H1 (cell line): ENCODE data around the gene LDAH. TPM values are rescaled to one million over a fixed set of nuclear protein-coding genes. Genes with fewer than 3 reads are reported as not detected.

ENCODE experiments used
- CTCF ChIA-PET: fragments of 300-600 bp; sonication (Branson Sonifier 250); formaldehyde crosslinking; loops from one replicate; lab custom pipeline; 2021; ENCODE audit not compliant: partially characterized antibody; lab: Charles Lee
- POLR2A ChIA-PET: fragments of 300-600 bp; sonication (Branson Sonifier 250); formaldehyde crosslinking; loops from one replicate; lab custom pipeline; 2021; ENCODE audit warnings: inconsistent platforms; ENCODE audit not compliant: partially characterized antibody; lab: Charles Lee
- DNase-seq, 2 experiments: peaks; one replicate each; pipeline versions ENCODE4 v3.0.0 to v3.0.0-alpha.2; 2010 to 2022; ENCODE audit warnings: low spot score in 2 of 2, low read depth in 1 of 2, mixed read lengths in 1 of 2
- FAIRE-seq: peaks from 2 replicates; lab custom pipeline; 2011; peaks lifted over from hg19 to GRCh38; lab: Jason Lieb, UNC
- H2AFZ ChIP-seq: 2 replicates; pipeline ENCODE4 v1.8.1; 2012; ENCODE audit warnings: low read length, inconsistent platforms
- H2AK5ac ChIP-seq: 2 replicates; pipeline ENCODE4 v1.6.1; 2013; ENCODE audit warnings: low read depth, low read length
- H2BK120ac ChIP-seq: replicated peaks from 2 replicates; pipeline ENCODE3; 2013; ENCODE audit warnings: low read depth, low read length, inconsistent platforms
- H2BK12ac ChIP-seq: 2 replicates; pipeline ENCODE4 v1.6.1; 2013; ENCODE audit warnings: low read depth, low read length
- H2BK15ac ChIP-seq: 2 replicates; pipeline ENCODE4 v1.6.1; 2013; ENCODE audit warnings: low read length
- H2BK20ac ChIP-seq: 2 replicates; pipeline ENCODE4 v1.6.1; 2013; ENCODE audit warnings: low read length
- H2BK5ac ChIP-seq: 2 replicates; pipeline ENCODE4 v1.6.1; 2013; ENCODE audit warnings: low read depth, low read length
- H3K14ac ChIP-seq: 2 replicates; pipeline ENCODE4 v1.6.1; 2013; ENCODE audit warnings: inconsistent platforms; ENCODE audit not compliant: insufficient read length
- H3K18ac ChIP-seq: 2 replicates; pipeline ENCODE4 v1.6.1; 2013; ENCODE audit warnings: low read length; ENCODE audit errors: extremely low read depth
- H3K23ac ChIP-seq: 2 replicates; pipeline ENCODE4 v1.6.1; 2013; ENCODE audit warnings: inconsistent platforms; ENCODE audit not compliant: insufficient read length
- H3K23me2 ChIP-seq: 2 replicates; pipeline ENCODE4 v1.6.1; 2013; ENCODE audit warnings: low read depth, low read length
- H3K27ac ChIP-seq: 2 replicates; pipeline ENCODE4 v1.6.1; 2011; ENCODE audit warnings: low read depth, low read length, inconsistent platforms
- H3K27me3 ChIP-seq, 4 experiments: replicated peaks in 1 of 4; 1 replicate in 1 of 4; 2 replicates in 3 of 4; pipeline versions ENCODE4 v1.6.1 to v1.8.1; 2011 to 2013; ENCODE audit warnings: low read length in 3 of 4, mild to moderate bottlenecking in 3 of 4, inconsistent platforms in 2 of 4, mixed read lengths in 2 of 4, moderate library complexity in 1 of 4; ENCODE audit not compliant: control insufficient read depth in 3 of 4, insufficient read depth in 3 of 4; ENCODE audit errors: extremely low read depth in 1 of 4
- H3K36me3 ChIP-seq, 4 experiments: 2 replicates each; pipeline versions ENCODE4 v1.6.1 to v1.8.1; 2011 to 2013; ENCODE audit warnings: mild to moderate bottlenecking in 4 of 4, low read length in 3 of 4, moderate library complexity in 2 of 4, control low read depth in 1 of 4, inconsistent platforms in 1 of 4; ENCODE audit not compliant: insufficient read depth in 4 of 4, control insufficient read depth in 2 of 4
- H3K4ac ChIP-seq: replicated peaks from 2 replicates; pipeline ENCODE3; 2013; ENCODE audit warnings: low read length, low read depth, mixed read lengths, inconsistent platforms; ENCODE audit not compliant: insufficient read length
- H3K4me1 ChIP-seq, 4 experiments: replicated peaks in 1 of 4; 1 replicate in 1 of 4; 2 replicates in 3 of 4; pipeline versions ENCODE4 v1.6.1 to v1.8.1; 2011 to 2013; ENCODE audit warnings: low read length in 3 of 4, inconsistent platforms in 2 of 4, mixed read lengths in 1 of 4; ENCODE audit not compliant: insufficient read depth in 4 of 4, control insufficient read depth in 3 of 4
- H3K4me2 ChIP-seq, 2 experiments: 2 replicates each; pipeline versions ENCODE4 v1.6.1 to v1.8.1; 2011 to 2013; ENCODE audit warnings: low read depth in 2 of 2, low read length in 2 of 2, control low read depth in 1 of 2, inconsistent platforms in 1 of 2, mild to moderate bottlenecking in 1 of 2; ENCODE audit not compliant: insufficient read depth in 1 of 2
- H3K4me3 ChIP-seq, 4 experiments: fragments of 200-600, 300-600 bp in 1 of 4; sonication (generic), shearing (Covaris generic), sonication (Bioruptor Twin) in 1 of 4; 2 replicates each; pipeline versions ENCODE4 v1.5.1 to v1.8.1; 2011 to 2016; ENCODE audit warnings: low read length in 4 of 4, low read depth in 3 of 4, control low read depth in 2 of 4, inconsistent platforms in 2 of 4, mild to moderate bottlenecking in 2 of 4, mixed read lengths in 1 of 4, moderate library complexity in 1 of 4; ENCODE audit not compliant: insufficient read depth in 2 of 4; ENCODE audit errors: extremely low read depth in 1 of 4
- H3K56ac ChIP-seq: replicated peaks from 2 replicates; pipeline ENCODE3; 2013; ENCODE audit warnings: low read depth, mild to moderate bottlenecking, mixed read lengths, low read length, inconsistent platforms; ENCODE audit not compliant: insufficient read length
- H3K79me1 ChIP-seq: 2 replicates; pipeline ENCODE4 v1.6.1; 2013; ENCODE audit warnings: low read depth, low read length, control low read depth
- H3K79me2 ChIP-seq, 2 experiments: 2 replicates each; pipeline versions ENCODE4 v1.6.1 to v1.8.1; 2012 to 2013; ENCODE audit warnings: low read length in 2 of 2, mild to moderate bottlenecking in 2 of 2, inconsistent platforms in 1 of 2; ENCODE audit not compliant: insufficient read depth in 2 of 2, control insufficient read depth in 1 of 2
- H3K9ac ChIP-seq, 4 experiments: replicated peaks in 1 of 4; 1 replicate in 1 of 4; 2 replicates in 3 of 4; pipeline versions ENCODE4 v1.6.1 to v1.8.1; 2011 to 2013; ENCODE audit warnings: low read depth in 3 of 4, low read length in 3 of 4, control low read depth in 2 of 4, mild to moderate bottlenecking in 2 of 4, moderate library complexity in 2 of 4, inconsistent platforms in 1 of 4; ENCODE audit errors: extremely low read depth in 1 of 4
- H3K9me3 ChIP-seq, 2 experiments: 2 replicates each; pipeline versions ENCODE4 v1.6.1 to v1.8.1; 2012 to 2013; ENCODE audit warnings: mild to moderate bottlenecking in 2 of 2, moderate library complexity in 2 of 2, control low read depth in 1 of 2, inconsistent platforms in 1 of 2, low read depth in 1 of 2, low read length in 1 of 2, mixed read lengths in 1 of 2; ENCODE audit not compliant: insufficient read depth in 2 of 2
- H4K20me1 ChIP-seq, 2 experiments: replicated peaks in 1 of 2; 2 replicates each; pipeline versions ENCODE3 to v1.8.1; 2011 to 2013; ENCODE audit warnings: inconsistent platforms in 2 of 2, low read length in 2 of 2, mild to moderate bottlenecking in 1 of 2; ENCODE audit not compliant: insufficient read depth in 2 of 2, control insufficient read depth in 1 of 2
- H4K5ac ChIP-seq: 2 replicates; pipeline ENCODE4 v1.6.1; 2013; ENCODE audit warnings: low read length, low read depth, mixed read lengths, inconsistent platforms; ENCODE audit not compliant: insufficient read length
- H4K8ac ChIP-seq: 2 replicates; pipeline ENCODE4 v1.8.0; 2013; ENCODE audit warnings: mild to moderate bottlenecking, moderate library complexity, low read length, inconsistent platforms; ENCODE audit not compliant: insufficient read depth; ENCODE audit errors: extremely low read depth
- H4K91ac ChIP-seq: replicated peaks from 2 replicates; pipeline ENCODE3; 2013; ENCODE audit warnings: low read length, mixed read lengths, inconsistent platforms; ENCODE audit not compliant: insufficient read length
- CREB1 ChIP-seq: IDR thresholded peaks from 2 replicates; pipeline ENCODE4 v1.6.1; 2012; ENCODE audit warnings: inconsistent platforms
- SP2 ChIP-seq: IDR thresholded peaks from 2 replicates; pipeline ENCODE4 v1.6.1; 2012; ENCODE audit warnings: mild to moderate bottlenecking, low read length, inconsistent platforms
- TEAD4 ChIP-seq: IDR thresholded peaks from 2 replicates; pipeline ENCODE4 v1.6.1; 2012; ENCODE audit warnings: low read depth, low read length, inconsistent platforms, mixed read lengths
- ZNF274 ChIP-seq: IDR thresholded peaks from 2 replicates; pipeline ENCODE4 v1.7.0; 2012; ENCODE audit warnings: low read length, borderline replicate concordance; ENCODE audit errors: extremely low read depth
- WGBS, 2 experiments: shearing (Covaris generic) in 1 of 2; methylation state at CpG; one replicate each; pipeline versions ENCODE4 v1.1.6 to v1.1.7; 2013 to 2015; ENCODE audit warnings: low lambda C conversion rate in 2 of 2, mixed read lengths in 2 of 2, inconsistent platforms in 1 of 2, low coverage in 1 of 2, missing lambda C conversion rate in 1 of 2; ENCODE audit not compliant: insufficient replicate concordance in 2 of 2, insufficient coverage in 1 of 2, insufficient read length in 1 of 2; ENCODE audit errors: extremely low coverage in 1 of 2, missing lambda C conversion rate in 1 of 2; 5-methylcytosine and 5-hydroxymethylcytosine counted together
- polyA plus RNA-seq, 7 experiments: library from polyadenylated mRNA; depleted of rRNA in 3 of 7; stranded (reverse) in 5 of 7; unstranded in 2 of 7; fragments of >200 nt in 5 of 7; fragments of 200-250 nt in 2 of 7; gene quantifications; 1 replicate in 5 of 7; 2 replicates in 1 of 7; 4 replicates in 1 of 7; pipeline versions ENCODE4 v1.2.1 to v1.2.3, GENCODE V29; 2011 to 2013; ENCODE audit warnings: missing spikeins in 2 of 7, mixed read lengths in 2 of 7
- total RNA-seq: library from RNA; stranded (reverse); fragmentation: NEBNext Ultra II Directional; extraction: Animal tissue kit (Norgen Biotek cat#: 25700); gene quantifications from 2 replicates; pipeline ENCODE4 v1.2.1, GENCODE V29; 2021
- TF ChIP-seq, protein P1 (sequence below): IDR thresholded peaks from 2 replicates; pipeline ENCODE4 v1.6.1; 2011; ENCODE audit warnings: low read length, improper control_type of control experiment
- TF ChIP-seq, protein P2 (sequence below): IDR thresholded peaks from 2 replicates; pipeline ENCODE4 v1.6.1; 2012; ENCODE audit warnings: inconsistent platforms

Gene LDAH
- total and polyA plus RNA-seq, 2 of the 8 experiments (the other 6 are each of a cell fraction or from before 2014, with no cell fraction given) = 10.9 to 26.3 TPM

DNA sequence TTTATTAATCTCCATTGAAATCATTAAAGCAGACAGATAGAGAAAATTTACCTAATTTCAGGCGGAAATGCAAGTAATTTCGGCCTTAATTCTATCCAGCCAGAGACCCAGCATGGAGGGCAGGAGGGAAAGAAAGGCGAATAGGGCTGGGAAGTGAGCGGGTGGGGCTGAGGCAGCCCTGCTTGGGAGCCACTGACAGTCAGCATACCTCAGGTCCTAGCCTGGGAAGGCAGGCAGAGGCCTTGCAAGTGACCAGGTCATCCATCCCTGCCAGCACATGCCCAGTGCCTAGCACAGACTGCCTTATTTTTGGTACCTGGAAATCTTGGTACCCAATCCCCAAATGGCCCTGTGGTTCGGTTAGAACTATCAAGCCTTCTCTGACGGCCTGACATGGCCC is 154.4 kb downstream of the LDAH start:
- WGBS, 2 experiments = 61% methylated on average over 6 of the region's 6 CpGs; no CpG with 5 or more reads in 1 of the 2 experiments
- TF ChIP-seq, protein P1, sequence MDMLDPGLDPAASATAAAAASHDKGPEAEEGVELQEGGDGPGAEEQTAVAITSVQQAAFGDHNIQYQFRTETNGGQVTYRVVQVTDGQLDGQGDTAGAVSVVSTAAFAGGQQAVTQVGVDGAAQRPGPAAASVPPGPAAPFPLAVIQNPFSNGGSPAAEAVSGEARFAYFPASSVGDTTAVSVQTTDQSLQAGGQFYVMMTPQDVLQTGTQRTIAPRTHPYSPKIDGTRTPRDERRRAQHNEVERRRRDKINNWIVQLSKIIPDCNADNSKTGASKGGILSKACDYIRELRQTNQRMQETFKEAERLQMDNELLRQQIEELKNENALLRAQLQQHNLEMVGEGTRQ = no peak
- TF ChIP-seq ZNF274 (no peak), CREB1 (no peak), TEAD4 (no peak), SP2 (no peak)
- TF ChIP-seq, protein P2, sequence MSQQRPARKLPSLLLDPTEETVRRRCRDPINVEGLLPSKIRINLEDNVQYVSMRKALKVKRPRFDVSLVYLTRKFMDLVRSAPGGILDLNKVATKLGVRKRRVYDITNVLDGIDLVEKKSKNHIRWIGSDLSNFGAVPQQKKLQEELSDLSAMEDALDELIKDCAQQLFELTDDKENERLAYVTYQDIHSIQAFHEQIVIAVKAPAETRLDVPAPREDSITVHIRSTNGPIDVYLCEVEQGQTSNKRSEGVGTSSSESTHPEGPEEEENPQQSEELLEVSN = no peak
- TF ChIP-seq, all 59 proteins: peak for 0
- Histone ChIP-seq H3K36me3 (peaks cover 0 to 5% (median 0%) of the 10 kb centered on the region in 4 experiments; a peak in 1 of 8 replicates), H2BK15ac (no peak overlapping the region), H3K27ac (no peak overlapping the region), H3K9me3 (no peaks in the 10 kb centered on the region; a peak in 1 of 4 replicates), H4K5ac (no peak overlapping the region), H4K91ac (no peak overlapping the region), H3K14ac (no peak overlapping the region), H2BK5ac (no peak overlapping the region), H3K18ac (no peak overlapping the region), H4K20me1 (peaks cover 2 to 16% of the 10 kb centered on the region in 2 experiments), H3K4me3 (no peak overlapping the region), H3K4me2 (peak overlapping the region in 1 of 2 experiments; percentile 88; a peak in 1 of 4 replicates), H3K79me2 (no peaks in the 10 kb centered on the region), H2BK120ac (no peak overlapping the region), H3K9ac (no peak overlapping the region), H2AK5ac (no peak overlapping the region), H2AFZ (no peak overlapping the region), H3K27me3 (peaks cover 78 to 96% (median 90%) of the 10 kb centered on the region in 4 experiments), H3K56ac (no peak overlapping the region), H3K4me1 (peaks cover 5 to 35% (median 18%) of the 10 kb centered on the region in 4 experiments), H2BK12ac (0 out of 2 replicates have a peak overlapping the region, but pooled peaks have one; percentile 43), H3K79me1 (no peaks in the 10 kb centered on the region), H3K23me2 (peaks cover 17% of the 10 kb centered on the region; the same call in 1 of the 2 replicates), H3K23ac (no peak overlapping the region), H2BK20ac (no peak overlapping the region), H4K8ac (no peak overlapping the region), H3K4ac (no peak overlapping the region)
- DNase-seq (no peak), FAIRE-seq (no peak)
- ChIA-PET CTCF (interaction anchor here (1.1 to 8.9 kb wide), 7 partner anchors 7 to 358 kb away, joined by 3 to 266 read pairs (median 6); partner anchors contain the start of gene HS1BP3), POLR2A (interaction anchor here (1.6 kb wide), 1 partner anchor 221 kb away, joined by 5 read pairs; the partner anchor contains the start of gene RHOB)
